Ovary (tissue), 9 donors: ENCODE measurements around the gene SORL1. TPM values are rescaled to one million over a fixed set of nuclear protein-coding genes. Genes with fewer than 3 reads are reported as not detected.

Source experiments
- DNase-seq, 5 donors: peaks; one replicate each; pipeline ENCODE4 v3.0.0-alpha.2; 2019 to 2020
- H3K27ac ChIP-seq, 2 donors: fragments of 200-600 bp; one replicate each; pipeline versions ENCODE4 v1.5.1 to v1.8.0; 2019 to 2022
- H3K27me3 ChIP-seq: fragments of 200-600 bp; one replicate; pipeline ENCODE4 v1.8.0; 2022
- H3K36me3 ChIP-seq: fragments of 200-600 bp; sonication (generic); one replicate; pipeline ENCODE4 v1.5.1; 2019
- H3K4me1 ChIP-seq: one replicate; pipeline ENCODE4 v1.8.1; 2013; ENCODE audit warnings: mild to moderate bottlenecking, moderate library complexity; ENCODE audit not compliant: insufficient read depth
- H3K4me3 ChIP-seq: fragments of 200-600 bp; sonication (generic); one replicate; pipeline ENCODE4 v1.5.1; 2017
- H3K9me3 ChIP-seq, 2 donors: fragments of 200-600 bp in 1 of 2; sonication (generic) in 1 of 2; one replicate each; pipeline versions ENCODE4 v1.5.1 to v1.8.1; 2013 to 2019; ENCODE audit warnings: mild to moderate bottlenecking in 1 of 2, moderate library complexity in 1 of 2
- CTCF ChIP-seq, 3 donors: fragments of 450-650 bp in 2 of 3; fragments of 200-600 bp in 1 of 3; IDR thresholded peaks; one replicate each; pipeline versions ENCODE4 v1.5.1 to v1.8.0; 2016 to 2022; ENCODE audit warnings: antibody characterized with exemption in 3 of 3, mild to moderate bottlenecking in 1 of 3
- EP300 ChIP-seq: sonication (generic); formaldehyde crosslinking; IDR thresholded peaks from one replicate; pipeline ENCODE4 v1.6.1; 2017; ENCODE audit warnings: antibody characterized with exemption
- POLR2A ChIP-seq: fragments of 450-650 bp; IDR thresholded peaks from one replicate; pipeline ENCODE4 v1.6.1; 2017; ENCODE audit warnings: antibody characterized with exemption, mild to moderate bottlenecking, moderate library complexity
- WGBS, 3 donors: extraction: QIAGEN DNeasy Blood & Tissue Kit in 1 of 3; methylation state at CpG; one replicate each; pipeline versions ENCODE4 v1.1.5 to v1.1.7; 2013 to 2017; 5-methylcytosine and 5-hydroxymethylcytosine counted together
- intact Hi-C, 4 donors: fragments of 100-400 bp; cut with DNase I; formaldehyde crosslinking; loops; one replicate each; pipeline versions ENCODE4 v1.11.0 to v1.15.1; 2022 to 2023
- polyA plus RNA-seq, 2 donors: library from polyadenylated mRNA; stranded (reverse); fragments of 200-250 nt in 1 of 2; fragments of 350-450 nt in 1 of 2; fragmentation: Illumina TruSeq in 1 of 2; extraction: RNeasy Lipid Tissue Mini Kit (QIAGEN cat#74804) in 1 of 2; gene quantifications; one replicate each; pipeline ENCODE4 v1.2.3, GENCODE V29; 2013 to 2014
- total RNA-seq, 7 donors: library from RNA; depleted of rRNA in 2 of 7; stranded (reverse); fragments of >200 nt in 2 of 7; fragmentation: NEBNext Ultra II Directional in 3 of 7; extraction: Animal tissue kit (Norgen Biotek cat#: 25700) in 3 of 7; gene quantifications; one replicate each; pipeline versions ENCODE4 v1.1.0 to v1.2.4, GENCODE V29; 2016 to 2023
- donor health status: DM: no; HTN: no; CAD: no; lungs with moderate emphysema.
- donor health status: DM: no; HTN: no; CAD: no.
- donor health status: Bipolar disorder and iron deficiency.
- donor health status: DM: yes; HTN: yes; CAD: no.
- donor health status: DM: no; HTN: no; CAD: no.
- donor health status: DM: yes; HTN: yes; CAD: no.

The SORL1 gene
- total and polyA plus RNA-seq, 9 donors: 2.9 to 64.5 (median 23.4) TPM

DNA sequence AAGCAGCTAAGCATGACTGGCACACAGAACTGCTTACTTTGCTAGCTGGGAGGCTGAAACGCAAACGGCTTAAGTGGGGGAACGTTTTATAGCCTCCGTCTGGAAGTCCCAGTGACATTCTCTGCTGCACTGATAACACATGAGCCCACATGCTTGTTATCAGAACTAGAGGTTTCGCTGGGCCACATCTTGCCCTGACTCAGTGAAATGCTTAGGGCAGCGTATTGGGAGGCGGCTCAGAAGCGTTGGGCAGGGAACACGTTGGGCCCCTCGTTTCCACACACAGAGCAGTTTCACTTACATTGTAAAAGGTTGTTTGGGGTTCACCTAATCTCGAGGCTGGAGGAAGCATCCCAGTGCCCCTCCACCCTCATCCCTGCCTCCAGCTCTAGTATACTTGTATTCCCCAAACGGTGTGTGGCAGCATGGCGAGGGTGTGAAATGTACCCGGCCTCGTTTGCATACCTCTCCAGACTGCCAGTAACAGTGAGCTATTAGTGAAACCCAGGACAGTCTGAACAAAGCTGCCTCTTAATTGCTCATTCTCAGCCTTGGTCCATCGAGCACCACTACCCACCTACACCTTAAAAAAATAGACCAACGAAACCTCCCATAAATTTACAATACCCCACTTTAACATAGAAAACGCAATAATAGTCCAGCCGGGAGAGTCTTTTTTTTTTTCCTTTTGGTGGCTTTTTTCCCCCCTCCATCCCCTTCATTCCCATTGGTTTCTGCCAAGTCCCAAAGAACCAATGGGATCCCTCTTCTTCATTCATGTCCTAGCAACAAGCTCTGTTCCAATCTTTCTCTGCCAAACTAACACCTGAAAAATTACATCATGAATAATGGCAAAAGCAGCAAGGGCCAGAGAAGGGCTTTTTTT, 219.4 kb downstream of the SORL1 start:
- Histone ChIP-seq H3K27me3 (no peaks in the 10 kb centered on the region), H3K27ac (peak overlapping the region; percentile 19 to 71), H3K4me1 (peaks cover 5% of the 10 kb centered on the region), H3K9me3 (no peaks in the 10 kb centered on the region), H3K36me3 (no peaks in the 10 kb centered on the region), H3K4me3 (no peak overlapping the region)
- TF ChIP-seq CTCF (IDR thresholded peaks at IDR 0.05) (no peak), EP300 (no peak), POLR2A (no peak)
- intact Hi-C loops: loop anchor here in 1 of 4 donors (5.0 kb wide), 1 partner anchor 41 kb away; no protein-coding TSS in a partner anchor
- DNase-seq: peak in 4 of 5 donors; percentile 41 to 62 (median 45)
- WGBS, 3 donors: 9 to 17% (median 14%) methylated on average over 18 to 19 of the region's 19 CpGs

- H3K9me3 ChIP-seq: no peaks in the 10 kb centered on the region
- no peak overlapping the region for H3K4me3 ChIP-seq
- no peaks in the 10 kb centered on the region for H3K36me3 ChIP-seq
- intact Hi-C loops: loop anchor here in 1 of 4 donors (5.0 kb wide), 1 partner anchor 39 kb away; no protein-coding TSS in a partner anchor
- DNase-seq: peak in 1 of 5 donors; percentile 44
- H3K4me1 ChIP-seq: peaks cover 5% of the 10 kb centered on the region
- no peak for TF ChIP-seq POLR2A
- TF ChIP-seq CTCF (IDR thresholded peaks at IDR 0.05): no peak
- no peak for TF ChIP-seq EP300
- no peak overlapping the region for H3K27ac ChIP-seq
- WGBS, 3 donors: 47 to 51% (median 47%) methylated on average over 13 of the region's 13 CpGs
- no peaks in the 10 kb centered on the region for H3K27me3 ChIP-seq
These were observed 220.7 kb downstream of the SORL1 start for GRCh38 chr11:121672630-121673487.

DNA sequence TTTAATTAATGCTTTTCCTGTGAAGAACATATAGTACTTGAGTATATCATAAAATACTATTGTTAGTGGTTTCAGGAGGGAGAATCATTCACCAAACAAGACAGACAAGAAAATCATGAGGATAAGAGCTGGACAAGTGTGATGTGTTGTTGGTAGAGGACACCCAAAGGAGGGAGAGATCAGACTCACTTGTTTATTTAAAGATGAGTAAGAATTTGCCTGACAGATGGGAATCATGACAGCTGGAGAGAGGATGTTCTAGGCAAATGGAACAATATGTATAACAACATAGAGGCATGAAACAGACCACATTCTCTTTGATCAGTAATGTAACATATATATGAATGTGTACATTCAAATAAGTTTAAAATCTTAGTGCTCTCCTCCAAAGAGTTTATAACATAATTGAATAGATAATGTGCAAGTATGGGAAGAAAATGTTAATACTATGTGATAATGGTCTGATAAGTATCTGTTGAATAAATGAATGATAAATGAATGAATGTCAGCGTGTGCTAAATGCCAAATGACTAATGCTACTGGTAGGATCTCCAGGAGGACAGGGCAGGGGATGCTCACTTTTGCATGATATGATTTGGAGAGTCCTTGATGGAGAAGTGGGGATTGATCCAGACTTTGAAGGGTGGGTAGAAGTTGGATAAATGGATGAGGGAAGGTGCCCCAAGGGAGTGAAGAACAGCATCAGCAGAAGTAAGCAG, 229.6 kb downstream of the SORL1 start:
- Histone ChIP-seq H3K27me3 (no peaks in the 10 kb centered on the region), H3K36me3 (no peaks in the 10 kb centered on the region), H3K4me3 (no peak overlapping the region), H3K4me1 (no peaks in the 10 kb centered on the region), H3K27ac (no peak overlapping the region), H3K9me3 (no peaks in the 10 kb centered on the region)
- WGBS, 3 donors: 82 to 90% (median 88%) methylated on average over 1 of the region's 1 CpG
- no peak for DNase-seq
- TF ChIP-seq CTCF (IDR thresholded peaks at IDR 0.05) (no peak), EP300 (no peak), POLR2A (no peak)
- intact Hi-C loops: no loop called here

Other genes starting within 250 kb of the SORL1 start
- gene SC5D, start 159.5 kb upstream of the SORL1 start, total RNA-seq: 10 to 100 TPM; 19.9 to 59.7 (median 24.7) TPM
- 10 to 100 TPM; 14.0 to 47.6 TPM for gene SC5D, start 159.5 kb upstream of the SORL1 start, polyA plus RNA-seq